ENCODE data around the gene ATXN7L3B. TPM values are rescaled to one million over a fixed set of nuclear protein-coding genes. Genes with fewer than 3 reads are reported as not detected.

Gene ATXN7L3B
- total RNA-seq, 1 donor from 2014 or later = 35.5 TPM

DNA sequence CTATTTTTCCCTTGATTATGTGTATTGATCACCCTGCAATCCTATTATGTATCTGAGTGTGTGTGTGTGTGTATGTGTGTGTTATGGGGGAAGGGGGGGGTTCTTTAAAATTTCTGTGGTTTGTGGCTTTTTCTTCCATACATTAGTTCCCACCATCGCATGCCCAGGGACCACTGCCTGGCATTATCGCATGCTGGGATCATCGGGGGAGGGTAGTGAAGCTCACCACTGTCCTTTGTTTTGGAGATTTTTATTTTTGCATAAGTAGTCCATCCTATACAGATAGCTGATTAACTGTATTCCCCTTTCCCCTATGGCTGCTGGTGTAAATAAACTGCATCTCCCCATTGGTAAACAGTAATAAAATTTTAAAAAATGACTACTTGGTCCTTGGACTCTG, 3.4 kb downstream of the ATXN7L3B start:
- H3K9me3 ChIP-seq (ENCODE audit: control insufficient read depth in 3 of 3, low read length in 3 of 3) = no peaks in the 10 kb centered on the region
- peaks cover 0 to 13% (median 2%) of the 10 kb centered on the region in 3 donors for H3K36me3 ChIP-seq (ENCODE audit: control insufficient read depth in 3 of 3, insufficient read depth in 3 of 3, low read length in 3 of 3)
- H3K27ac ChIP-seq (ENCODE audit: low read depth, low read length) = no peak overlapping the region
- H3K27me3 ChIP-seq (ENCODE audit: control insufficient read depth in 3 of 3, insufficient read depth in 3 of 3, low read length in 3 of 3) = no peaks in the 10 kb centered on the region
- peak overlapping the region in 1 of 3 donors; percentile 45 for H3K9ac ChIP-seq (ENCODE audit: low read depth in 1 of 3, low read length in 3 of 3)
- H3K4me1 ChIP-seq (ENCODE audit: control insufficient read depth in 3 of 3, insufficient read depth in 3 of 3, low read length in 3 of 3) = peaks cover 26 to 35% (median 27%) of the 10 kb centered on the region in 3 donors
- H3K4me3 ChIP-seq (ENCODE audit: low read length in 3 of 3) = no peak overlapping the region

DNA sequence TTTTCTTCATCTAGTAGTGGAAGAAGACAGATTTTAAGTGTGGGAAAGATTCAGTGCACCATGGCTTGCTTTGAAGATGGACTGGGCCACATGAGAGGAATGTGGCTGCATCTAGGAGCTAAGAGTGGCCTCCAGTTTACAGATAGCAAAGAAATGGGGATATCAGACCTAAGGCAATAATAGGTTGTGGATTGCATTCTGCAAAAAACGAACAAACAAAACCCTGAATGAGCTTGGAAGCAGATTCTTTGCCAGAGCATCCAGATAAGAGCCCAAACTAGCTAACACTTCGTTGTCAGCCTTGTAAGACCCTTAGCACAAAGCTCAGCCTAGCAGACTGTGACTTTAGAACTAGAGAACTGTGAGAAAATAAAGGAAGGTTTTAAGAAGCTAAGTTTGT, 9.6 kb downstream of the ATXN7L3B start:
- H3K4me3 ChIP-seq (ENCODE audit: low read length in 3 of 3) = no peak overlapping the region
- H3K4me1 ChIP-seq (ENCODE audit: control insufficient read depth in 3 of 3, insufficient read depth in 3 of 3, low read length in 3 of 3) = no peaks in the 10 kb centered on the region
- no peaks in the 10 kb centered on the region for H3K9me3 ChIP-seq (ENCODE audit: control insufficient read depth in 3 of 3, low read length in 3 of 3)
- peaks cover 0 to 3% (median 0%) of the 10 kb centered on the region in 3 donors for H3K36me3 ChIP-seq (ENCODE audit: control insufficient read depth in 3 of 3, insufficient read depth in 3 of 3, low read length in 3 of 3)
- no peaks in the 10 kb centered on the region for H3K27me3 ChIP-seq (ENCODE audit: control insufficient read depth in 3 of 3, insufficient read depth in 3 of 3, low read length in 3 of 3)
- H3K9ac ChIP-seq (ENCODE audit: low read depth in 1 of 3, low read length in 3 of 3) = no peak overlapping the region
- no peak overlapping the region for H3K27ac ChIP-seq (ENCODE audit: low read depth, low read length)

- H3K36me3 ChIP-seq (ENCODE audit: control insufficient read depth in 3 of 3, insufficient read depth in 3 of 3, low read length in 3 of 3) = peaks cover 0 to 3% (median 0%) of the 10 kb centered on the region in 3 donors
- no peaks in the 10 kb centered on the region for H3K9me3 ChIP-seq (ENCODE audit: control insufficient read depth in 3 of 3, low read length in 3 of 3)
- no peak overlapping the region for H3K4me3 ChIP-seq (ENCODE audit: low read length in 3 of 3)
- H3K9ac ChIP-seq (ENCODE audit: low read depth in 1 of 3, low read length in 3 of 3) = no peak overlapping the region
- no peaks in the 10 kb centered on the region for H3K27me3 ChIP-seq (ENCODE audit: control insufficient read depth in 3 of 3, insufficient read depth in 3 of 3, low read length in 3 of 3)
- no peaks in the 10 kb centered on the region for H3K4me1 ChIP-seq (ENCODE audit: control insufficient read depth in 3 of 3, insufficient read depth in 3 of 3, low read length in 3 of 3)
- H3K27ac ChIP-seq (ENCODE audit: low read depth, low read length) = no peak overlapping the region
These were observed 13.7 kb downstream of the ATXN7L3B start for GRCh38 chr12:74551291-74551690.

GRCh38 chr12:74552201-74552600, 14.6 kb downstream of the ATXN7L3B start:
- Histone ChIP-seq H3K27ac (ENCODE audit: low read depth, low read length) (no peak overlapping the region), H3K9me3 (ENCODE audit: control insufficient read depth in 3 of 3, low read length in 3 of 3) (no peaks in the 10 kb centered on the region), H3K36me3 (ENCODE audit: control insufficient read depth in 3 of 3, insufficient read depth in 3 of 3, low read length in 3 of 3) (no peaks in the 10 kb centered on the region), H3K4me1 (ENCODE audit: control insufficient read depth in 3 of 3, insufficient read depth in 3 of 3, low read length in 3 of 3) (no peaks in the 10 kb centered on the region), H3K9ac (ENCODE audit: low read depth in 1 of 3, low read length in 3 of 3) (no peak overlapping the region), H3K4me3 (ENCODE audit: low read length in 3 of 3) (no peak overlapping the region), H3K27me3 (ENCODE audit: control insufficient read depth in 3 of 3, insufficient read depth in 3 of 3, low read length in 3 of 3) (no peaks in the 10 kb centered on the region)

GRCh38 chr12:74559728-74560127, 22.1 kb downstream of the ATXN7L3B start:
- Histone ChIP-seq H3K9ac (ENCODE audit: low read depth in 1 of 3, low read length in 3 of 3) (no peak overlapping the region), H3K27ac (ENCODE audit: low read depth, low read length) (no peak overlapping the region), H3K4me1 (ENCODE audit: control insufficient read depth in 3 of 3, insufficient read depth in 3 of 3, low read length in 3 of 3) (no peaks in the 10 kb centered on the region), H3K27me3 (ENCODE audit: control insufficient read depth in 3 of 3, insufficient read depth in 3 of 3, low read length in 3 of 3) (no peaks in the 10 kb centered on the region), H3K4me3 (ENCODE audit: low read length in 3 of 3) (no peak overlapping the region), H3K9me3 (ENCODE audit: control insufficient read depth in 3 of 3, low read length in 3 of 3) (no peaks in the 10 kb centered on the region), H3K36me3 (ENCODE audit: control insufficient read depth in 3 of 3, insufficient read depth in 3 of 3, low read length in 3 of 3) (no peaks in the 10 kb centered on the region)

DNA sequence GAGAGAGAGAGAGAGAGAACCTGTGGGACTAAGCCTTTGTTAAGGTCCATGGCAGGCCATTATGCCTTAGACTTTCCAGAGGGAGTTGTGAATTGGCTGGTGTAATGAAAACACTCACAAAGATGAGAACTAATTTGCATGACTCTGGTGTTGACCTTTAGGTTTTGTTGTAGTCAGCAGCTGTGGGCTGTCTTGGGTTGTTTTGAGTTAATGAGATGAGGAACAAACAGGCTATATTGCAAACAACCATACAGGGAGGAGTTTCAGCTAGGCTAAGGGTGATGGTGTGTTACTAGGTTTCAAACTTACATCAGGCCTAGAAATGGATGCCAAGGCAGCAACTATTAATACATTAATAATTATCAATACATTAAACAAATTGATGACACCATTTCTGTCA, 26.3 kb downstream of the ATXN7L3B start:
- Histone ChIP-seq H3K4me1 (ENCODE audit: control insufficient read depth in 3 of 3, insufficient read depth in 3 of 3, low read length in 3 of 3) (no peaks in the 10 kb centered on the region), H3K9me3 (ENCODE audit: control insufficient read depth in 3 of 3, low read length in 3 of 3) (no peaks in the 10 kb centered on the region), H3K27ac (ENCODE audit: low read depth, low read length) (no peak overlapping the region)

GRCh38 chr12:74578486-74578885, 40.9 kb downstream of the ATXN7L3B start:
- Histone ChIP-seq H3K27ac (ENCODE audit: low read depth, low read length) (no peak overlapping the region), H3K36me3 (ENCODE audit: control insufficient read depth in 3 of 3, insufficient read depth in 3 of 3, low read length in 3 of 3) (no peaks in the 10 kb centered on the region), H3K9ac (ENCODE audit: low read depth in 1 of 3, low read length in 3 of 3) (no peak overlapping the region), H3K27me3 (ENCODE audit: control insufficient read depth in 3 of 3, insufficient read depth in 3 of 3, low read length in 3 of 3) (no peaks in the 10 kb centered on the region), H3K4me3 (ENCODE audit: low read length in 3 of 3) (no peak overlapping the region), H3K4me1 (ENCODE audit: control insufficient read depth in 3 of 3, insufficient read depth in 3 of 3, low read length in 3 of 3) (no peaks in the 10 kb centered on the region), H3K9me3 (ENCODE audit: control insufficient read depth in 3 of 3, low read length in 3 of 3) (no peaks in the 10 kb centered on the region)

More for the DNA sequence above, 26.3 kb downstream of the ATXN7L3B start:
- no peaks in the 10 kb centered on the region for H3K27me3 ChIP-seq (ENCODE audit: control insufficient read depth in 3 of 3, insufficient read depth in 3 of 3, low read length in 3 of 3)
- H3K4me3 ChIP-seq (ENCODE audit: low read length in 3 of 3) = no peak overlapping the region
- H3K36me3 ChIP-seq (ENCODE audit: control insufficient read depth in 3 of 3, insufficient read depth in 3 of 3, low read length in 3 of 3) = no peaks in the 10 kb centered on the region
- H3K9ac ChIP-seq (ENCODE audit: low read depth in 1 of 3, low read length in 3 of 3) = no peak overlapping the region

DNA sequence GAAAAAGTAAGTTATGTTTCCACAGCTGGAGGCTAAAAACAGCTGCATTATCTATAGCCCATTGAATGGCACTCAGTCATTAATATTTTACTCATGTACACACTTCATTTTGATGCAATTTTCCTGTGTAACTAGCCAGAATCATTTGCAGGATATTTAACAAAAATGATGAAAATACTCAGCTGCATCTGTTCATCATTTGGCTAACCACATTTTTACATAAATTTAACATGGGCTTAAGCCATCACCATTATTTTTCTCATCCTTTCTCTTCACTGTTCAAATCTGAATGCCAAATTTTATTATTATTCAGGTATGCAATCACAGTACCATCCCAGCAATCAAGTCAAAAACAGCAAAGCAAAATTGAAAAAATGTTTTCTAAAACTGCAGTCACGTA, 41.8 kb downstream of the ATXN7L3B start:
- Histone ChIP-seq H3K27me3 (ENCODE audit: control insufficient read depth in 3 of 3, insufficient read depth in 3 of 3, low read length in 3 of 3) (no peaks in the 10 kb centered on the region), H3K4me3 (ENCODE audit: low read length in 3 of 3) (no peak overlapping the region), H3K9me3 (ENCODE audit: control insufficient read depth in 3 of 3, low read length in 3 of 3) (no peaks in the 10 kb centered on the region)

GRCh38 chr12:74579981-74580380, 42.3 kb downstream of the ATXN7L3B start:
- H3K4me3 ChIP-seq (ENCODE audit: low read length in 3 of 3) = no peak overlapping the region
- H3K9ac ChIP-seq (ENCODE audit: low read depth in 1 of 3, low read length in 3 of 3) = no peak overlapping the region
- no peaks in the 10 kb centered on the region for H3K36me3 ChIP-seq (ENCODE audit: control insufficient read depth in 3 of 3, insufficient read depth in 3 of 3, low read length in 3 of 3)
- no peaks in the 10 kb centered on the region for H3K4me1 ChIP-seq (ENCODE audit: control insufficient read depth in 3 of 3, insufficient read depth in 3 of 3, low read length in 3 of 3)
- H3K27me3 ChIP-seq (ENCODE audit: control insufficient read depth in 3 of 3, insufficient read depth in 3 of 3, low read length in 3 of 3) = no peaks in the 10 kb centered on the region
- no peaks in the 10 kb centered on the region for H3K9me3 ChIP-seq (ENCODE audit: control insufficient read depth in 3 of 3, low read length in 3 of 3)
- no peak overlapping the region for H3K27ac ChIP-seq (ENCODE audit: low read depth, low read length)

More for the DNA sequence above, 41.8 kb downstream of the ATXN7L3B start:
- no peak overlapping the region for H3K9ac ChIP-seq (ENCODE audit: low read depth in 1 of 3, low read length in 3 of 3)
- no peaks in the 10 kb centered on the region for H3K4me1 ChIP-seq (ENCODE audit: control insufficient read depth in 3 of 3, insufficient read depth in 3 of 3, low read length in 3 of 3)
- no peaks in the 10 kb centered on the region for H3K36me3 ChIP-seq (ENCODE audit: control insufficient read depth in 3 of 3, insufficient read depth in 3 of 3, low read length in 3 of 3)
- H3K27ac ChIP-seq (ENCODE audit: low read depth, low read length) = no peak overlapping the region

- Histone ChIP-seq H3K27me3 (ENCODE audit: control insufficient read depth in 3 of 3, insufficient read depth in 3 of 3, low read length in 3 of 3) (no peaks in the 10 kb centered on the region), H3K4me3 (ENCODE audit: low read length in 3 of 3) (no peak overlapping the region), H3K27ac (ENCODE audit: low read depth, low read length) (no peak overlapping the region), H3K9ac (ENCODE audit: low read depth in 1 of 3, low read length in 3 of 3) (no peak overlapping the region), H3K4me1 (ENCODE audit: control insufficient read depth in 3 of 3, insufficient read depth in 3 of 3, low read length in 3 of 3) (no peaks in the 10 kb centered on the region), H3K36me3 (ENCODE audit: control insufficient read depth in 3 of 3, insufficient read depth in 3 of 3, low read length in 3 of 3) (no peaks in the 10 kb centered on the region), H3K9me3 (ENCODE audit: control insufficient read depth in 3 of 3, low read length in 3 of 3) (no peaks in the 10 kb centered on the region)
These were observed 43.8 kb downstream of the ATXN7L3B start for GRCh38 chr12:74581439-74581838.
